Erythroblast (primary cell): Measurements from ENCODE around the gene NPFFR1.
"Not testable (repeated sequence)": the region's sequence is repeated elsewhere in the genome, so short reads cannot be mapped to it uniquely, and the experiment has no call there.

Experiments
- GATA1 ChIP-seq: IDR thresholded peaks from 2 replicates; pipeline ENCODE4 v1.6.1; 2011; ENCODE audit warnings: low read depth, mild to moderate bottlenecking, control low read depth, low read length, moderate library complexity
- POLR2A ChIP-seq: IDR thresholded peaks from 2 replicates; pipeline ENCODE4 v1.6.1; 2011; ENCODE audit warnings: mild to moderate bottlenecking, low read length

DNA sequence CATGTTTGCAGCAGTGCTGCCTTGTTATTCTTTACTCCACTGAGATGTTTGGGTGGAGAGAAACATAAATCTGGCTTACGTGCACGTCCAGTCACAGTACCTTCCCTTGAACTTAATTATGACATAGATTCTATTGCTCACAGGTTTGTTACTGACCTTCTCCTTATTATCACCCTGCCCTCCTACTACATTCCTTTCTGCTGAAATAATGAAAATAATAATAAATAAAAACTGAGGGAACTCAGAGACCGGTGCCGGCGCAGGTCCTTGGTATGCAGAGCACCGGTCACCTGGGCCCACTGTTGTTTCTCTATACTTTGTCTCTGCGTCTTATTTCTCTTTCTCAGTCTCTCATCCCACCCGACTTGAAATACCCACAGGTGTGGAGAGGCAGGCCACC lies 26.0 kb downstream of the NPFFR1 start:
- TF ChIP-seq POLR2A, GATA1: not testable (repeated sequence)
